GM19395 (cell line): ENCODE results near the gene GLDC.
"Not testable (repeated sequence)": the region's sequence is repeated elsewhere in the genome, so short reads cannot be mapped to it uniquely, and the experiment has no call there.

ENCODE experiments used
- ATAC-seq: cut with Tn5 transposase; IDR thresholded peaks from one replicate; pipeline ENCODE4 v1.9.1; 2021; ENCODE audit warnings: mild to moderate bottlenecking, moderate library complexity; ENCODE audit not compliant: unreplicated experiment

Gene GLDC

DNA sequence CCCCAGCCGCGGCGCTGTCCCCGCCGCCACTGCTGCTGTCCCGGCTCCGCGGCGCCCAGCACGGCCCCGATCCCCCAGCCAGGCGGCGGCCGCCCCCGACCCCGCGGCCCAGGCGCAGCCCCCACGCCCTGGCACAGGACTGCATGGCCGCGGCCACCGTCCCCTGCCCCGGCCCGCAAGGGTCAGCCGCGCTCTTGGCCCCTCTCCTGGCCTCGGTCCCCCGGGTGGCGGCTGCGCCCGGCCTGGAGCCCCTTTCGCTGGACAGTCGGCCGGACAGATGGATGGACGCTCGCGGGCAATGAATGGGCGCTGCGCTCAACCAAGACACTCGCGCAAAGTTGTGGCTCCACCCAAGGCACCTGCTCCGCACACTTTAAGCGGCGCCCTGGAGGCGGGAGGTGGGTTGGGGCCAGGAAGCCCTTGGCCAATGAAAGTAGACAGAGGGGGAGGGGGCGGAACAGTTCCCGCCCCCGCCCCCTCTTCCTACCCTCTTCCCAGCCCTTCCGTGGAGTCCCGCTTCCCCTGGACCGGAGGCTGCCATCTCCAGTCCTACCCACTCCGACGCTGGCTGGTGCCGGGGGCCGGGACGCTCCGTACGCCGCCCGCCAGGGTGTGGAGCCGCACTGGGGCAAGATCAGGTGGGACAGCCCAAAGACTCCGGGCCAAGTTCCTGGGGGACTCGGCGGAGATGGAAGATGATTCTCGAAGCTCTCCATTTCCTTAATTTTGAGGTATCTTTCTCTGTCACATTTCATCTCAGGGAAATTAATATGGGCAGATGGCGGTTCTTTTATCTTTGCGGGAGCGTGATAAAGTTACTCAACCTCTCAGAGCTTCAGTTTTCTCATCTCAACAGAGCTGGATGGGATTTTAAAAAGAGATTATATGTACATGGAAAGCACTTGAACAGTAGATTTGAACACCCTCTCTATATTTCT, at the start of gene GLDC:
GLDC (minus strand) TSS at position 375 of the 938 bp plus-strand sequence; CDS start at position 145, 230 bp downstream.
- ATAC-seq = peak; percentile 91

DNA sequence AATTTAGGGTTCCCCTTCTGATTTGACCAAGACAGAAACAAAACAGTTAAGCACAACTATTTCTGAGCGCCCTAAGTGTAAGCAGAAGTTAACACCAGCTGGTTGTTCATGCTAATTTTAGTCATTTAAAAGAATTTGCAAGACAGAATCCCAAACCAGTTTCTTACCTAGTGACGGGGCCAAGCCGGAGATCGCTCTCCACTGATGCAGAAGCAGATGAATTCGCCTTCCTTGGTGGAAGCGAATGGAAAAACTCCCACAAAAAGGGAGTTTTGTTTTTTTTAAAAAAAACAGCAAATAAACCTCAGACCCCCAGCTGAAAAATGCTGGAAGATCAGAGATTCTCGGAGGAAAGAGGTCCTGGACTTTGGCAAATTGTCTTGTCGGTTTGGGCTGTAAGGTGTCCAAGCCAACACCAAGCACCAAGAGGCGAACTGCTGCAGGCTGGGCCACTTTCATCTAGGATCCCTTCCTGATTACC, 47.4 kb upstream of the GLDC start:
- peak; percentile 37 for ATAC-seq

DNA sequence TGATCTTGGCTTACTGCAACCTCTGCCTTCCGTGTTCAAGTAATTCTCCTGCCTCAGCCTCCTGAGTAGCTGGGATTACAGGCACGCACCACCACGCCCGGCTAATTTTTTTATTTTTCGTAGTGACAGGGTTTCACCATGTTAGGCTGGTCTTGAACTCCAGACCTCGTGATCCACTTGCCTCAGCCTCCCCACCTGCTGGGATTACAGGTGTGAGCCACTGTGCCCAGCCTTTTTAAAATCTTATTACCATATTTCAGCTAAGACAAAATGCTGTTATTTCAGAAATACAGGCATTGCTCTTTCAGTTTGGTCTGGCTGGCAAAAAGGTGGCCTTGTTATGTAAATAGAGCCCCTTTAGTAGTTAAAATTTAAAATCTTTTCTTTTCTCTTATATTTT, 46.9 kb upstream of the GLDC start:
- peak; percentile 13 for ATAC-seq

DNA sequence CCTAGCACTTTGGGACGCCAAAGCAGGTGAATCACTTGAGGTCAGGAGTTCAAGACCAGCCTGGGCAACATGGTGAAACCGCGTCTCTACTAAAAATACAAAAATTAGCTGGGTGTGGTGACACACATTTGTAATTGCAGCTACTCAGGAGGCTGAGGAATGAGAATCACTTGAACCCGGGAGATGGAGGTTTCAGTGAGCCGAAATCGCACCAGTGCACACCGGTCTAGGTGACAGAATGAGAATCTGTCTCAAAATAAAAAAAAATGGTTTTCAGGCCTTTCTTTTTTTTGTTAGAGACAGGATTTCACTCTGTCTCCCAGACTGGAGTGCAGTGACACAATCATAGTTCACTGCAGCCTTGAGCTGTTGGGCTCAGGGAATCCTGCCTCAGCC, 45.1 kb upstream of the GLDC start:
- not testable (repeated sequence) for ATAC-seq

DNA sequence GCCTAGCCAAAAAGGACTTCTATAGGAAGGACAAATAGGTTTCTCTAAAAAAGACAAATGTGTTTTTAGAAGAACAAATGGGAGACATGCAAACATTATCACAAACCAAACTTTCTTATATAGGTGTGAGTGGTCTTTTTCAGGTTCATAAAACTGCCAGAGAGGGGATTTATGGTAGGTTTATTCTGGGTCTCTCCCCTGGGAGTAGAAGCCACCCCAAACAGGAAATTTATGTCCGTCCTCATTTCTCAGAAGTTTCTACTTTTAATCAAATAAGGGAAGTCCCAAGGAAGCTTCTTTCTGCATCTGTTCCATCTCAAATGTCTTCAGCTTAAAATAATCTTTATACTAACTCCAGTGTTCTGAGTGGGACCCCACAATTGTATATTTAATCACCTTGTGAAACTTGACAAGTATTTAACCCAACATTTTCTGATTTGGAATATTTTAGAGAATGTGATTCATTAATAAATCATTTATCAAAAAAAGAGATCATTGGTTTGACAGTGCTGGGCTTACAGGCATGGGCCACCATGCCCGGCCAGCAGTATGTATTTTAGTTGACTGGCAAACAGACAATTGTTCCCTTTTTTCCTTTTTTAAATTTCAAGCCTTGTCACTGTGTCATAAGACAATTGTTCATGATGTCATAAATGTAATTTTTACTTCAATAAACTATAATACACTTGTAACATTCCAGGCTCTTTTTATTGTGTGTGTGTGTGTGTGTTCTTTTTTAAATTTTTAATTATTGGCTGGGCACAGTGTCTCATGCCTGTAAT, 44.6 kb upstream of the GLDC start:
- no peak for ATAC-seq

DNA sequence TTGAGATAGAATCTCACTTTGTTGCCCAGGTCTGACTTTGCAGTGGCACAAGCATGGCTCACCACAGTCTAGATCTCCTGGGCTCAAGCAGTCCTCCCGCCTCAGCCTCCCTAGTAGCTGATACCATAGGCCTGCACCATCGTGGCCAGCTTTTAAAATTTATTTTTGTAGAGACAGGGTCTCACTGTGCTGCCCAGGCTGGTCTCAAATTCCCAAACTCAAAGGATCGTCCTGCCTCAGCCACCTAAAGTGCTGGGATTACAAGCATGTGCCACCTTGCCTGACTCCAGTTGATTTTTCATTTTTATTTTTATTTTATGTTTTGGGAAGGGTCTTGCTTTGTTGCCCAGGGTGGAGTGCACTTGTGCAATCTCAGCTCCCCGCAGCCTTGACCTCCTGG, 41.7 kb upstream of the GLDC start:
- ATAC-seq = no peak

DNA sequence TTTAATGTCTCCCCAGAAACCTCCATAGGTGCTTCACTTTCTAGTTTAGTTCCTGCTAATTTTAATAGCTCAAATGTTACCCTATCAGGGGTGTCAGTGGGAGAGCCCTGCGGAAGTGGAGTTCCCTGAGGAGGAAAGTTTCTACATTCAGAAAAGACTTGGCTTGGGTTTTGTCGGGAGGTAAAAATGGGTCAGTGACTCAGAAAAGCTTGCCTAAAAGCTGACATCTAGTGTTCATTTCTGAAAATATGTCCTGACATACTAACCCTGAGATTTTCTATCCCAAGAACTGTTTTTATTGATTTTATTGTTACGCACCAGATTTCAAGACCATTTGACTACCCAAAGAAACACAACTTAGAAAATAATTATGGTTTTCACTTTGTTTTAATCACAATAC, 40.9 kb upstream of the GLDC start:
- no peak for ATAC-seq

DNA sequence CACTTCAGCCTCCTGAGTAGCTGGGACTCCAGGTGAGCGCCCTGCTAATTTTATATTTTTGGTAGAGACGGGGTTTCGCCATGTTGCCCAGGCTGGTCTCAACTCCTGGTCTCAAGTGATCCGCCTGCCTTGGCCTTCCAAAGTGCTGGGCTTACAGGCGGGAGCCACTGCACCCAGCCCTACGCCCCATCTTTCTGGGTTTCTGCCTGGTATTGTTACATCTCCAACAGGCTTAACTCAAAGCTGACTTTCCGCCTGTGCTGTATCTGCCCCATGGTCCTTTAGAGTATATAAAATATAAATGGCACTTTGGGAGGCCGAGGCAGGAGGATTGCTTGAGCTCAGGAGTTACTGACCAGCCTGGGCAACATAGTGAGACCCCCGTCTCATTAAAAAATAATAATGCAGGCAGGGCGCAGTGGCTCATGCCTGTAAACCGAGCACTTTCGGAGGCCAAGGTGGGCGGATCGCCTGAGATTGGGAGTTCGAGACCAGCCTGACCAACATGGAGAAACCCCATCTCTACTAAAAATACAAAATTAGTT, 36.5 kb upstream of the GLDC start:
- ATAC-seq = no peak

DNA sequence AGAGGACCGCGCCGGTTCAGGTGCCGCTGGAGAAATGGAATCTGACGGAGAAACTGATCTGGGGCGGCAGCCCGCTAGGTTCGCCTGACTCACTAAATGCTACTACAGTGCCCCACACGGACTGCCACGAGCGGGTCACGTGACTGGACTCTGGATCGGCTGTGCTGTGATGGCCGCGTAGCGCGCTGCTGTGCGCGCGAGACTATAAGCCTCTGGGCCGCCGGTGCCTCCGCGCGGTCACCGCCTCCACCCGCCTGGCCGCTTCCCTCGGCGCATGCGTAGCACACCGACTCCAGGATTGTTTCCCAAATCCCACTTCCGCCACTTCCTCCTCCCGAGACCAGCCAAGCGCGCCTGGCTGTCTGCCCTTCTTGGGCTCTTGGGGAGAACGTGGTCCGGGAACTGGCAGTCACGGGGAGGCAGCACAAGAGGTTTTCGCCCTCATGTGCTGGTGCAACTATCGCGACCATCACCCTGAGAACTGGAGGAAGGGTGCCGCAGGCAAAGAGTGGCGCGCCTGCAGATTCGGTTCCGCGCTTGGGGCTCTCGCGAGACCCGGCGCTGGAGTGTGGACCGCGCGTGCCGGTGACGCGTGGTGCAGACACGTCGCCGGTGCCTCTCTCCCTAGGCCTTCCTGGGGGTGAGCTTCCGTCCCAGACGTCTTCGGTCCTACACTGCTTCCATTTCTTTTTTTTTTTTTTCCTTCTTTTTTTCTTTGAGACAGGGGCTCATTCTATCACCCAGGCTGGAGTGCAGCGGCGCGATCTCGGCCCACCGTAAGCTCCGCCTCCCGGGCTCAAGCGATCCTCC, 35.8 kb upstream of the GLDC start:
- ATAC-seq = peak; percentile 73

DNA sequence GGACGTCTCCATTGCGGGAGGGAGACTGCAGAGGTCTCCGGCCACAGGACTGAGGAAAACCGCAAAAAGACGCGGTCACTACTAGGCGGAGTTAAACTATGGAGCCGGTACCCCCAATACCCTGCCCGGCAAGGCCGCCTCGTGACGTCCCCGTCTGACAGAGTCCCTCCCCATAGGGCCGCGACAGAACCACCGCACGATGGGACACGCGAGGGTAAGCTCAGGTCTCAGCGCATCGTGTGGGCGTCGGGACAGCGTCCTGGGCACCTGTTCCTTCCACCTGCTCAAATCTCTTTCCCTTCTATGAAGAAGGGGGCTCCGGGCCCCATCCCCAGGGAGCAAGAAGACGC, 35.2 kb upstream of the GLDC start:
- ATAC-seq = peak; percentile 22

DNA sequence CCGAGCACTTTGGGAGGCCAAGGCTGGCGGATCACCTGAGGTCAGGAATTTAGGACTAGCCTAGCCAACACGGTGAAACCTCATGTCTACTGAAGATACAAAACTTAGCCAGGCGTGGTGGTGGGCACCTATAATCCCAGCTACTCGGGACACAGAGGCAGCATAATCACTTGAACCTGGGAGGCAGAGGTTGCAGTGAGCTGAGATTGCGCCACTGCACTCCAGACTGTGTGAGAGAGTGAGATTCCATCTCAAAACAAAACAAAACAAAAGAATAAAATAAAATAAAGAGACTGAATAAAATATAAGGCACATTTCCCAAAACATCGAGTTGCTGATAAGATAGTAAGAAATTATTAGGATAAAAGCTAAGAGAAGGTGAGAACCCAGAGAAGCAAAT, 32.3 kb upstream of the GLDC start:
- ATAC-seq = no peak

DNA sequence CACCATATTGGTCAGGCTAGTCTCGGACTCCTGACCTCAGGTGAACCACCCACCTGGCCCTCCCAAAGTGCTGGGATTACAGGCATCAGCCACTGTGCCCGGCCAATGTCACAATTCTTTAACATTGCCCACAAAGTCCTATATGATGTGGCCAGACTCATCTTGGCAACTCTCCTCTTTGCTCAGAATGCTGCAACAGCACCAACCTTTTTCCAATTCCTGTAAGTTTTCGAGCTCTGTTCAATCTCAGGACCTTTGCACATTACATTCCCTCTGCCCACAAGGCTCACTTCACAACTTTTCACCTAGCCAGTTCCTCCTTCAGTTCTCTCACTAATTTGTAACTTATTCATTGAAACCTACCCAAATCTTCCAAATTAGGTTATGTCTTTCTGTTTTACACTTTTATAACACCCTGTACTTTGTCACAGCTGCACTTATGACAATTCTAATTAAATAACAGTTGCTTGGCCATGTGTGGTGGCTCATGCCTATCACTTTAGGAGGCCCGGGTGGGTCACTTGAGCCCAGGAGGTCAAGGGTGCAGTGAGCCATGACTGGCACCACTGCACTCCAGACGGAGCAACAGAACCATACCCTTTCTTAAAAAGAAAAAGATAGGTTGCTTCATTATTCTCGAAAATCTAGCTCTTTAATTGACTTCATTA, 30.9 kb upstream of the GLDC start:
- ATAC-seq = no peak

DNA sequence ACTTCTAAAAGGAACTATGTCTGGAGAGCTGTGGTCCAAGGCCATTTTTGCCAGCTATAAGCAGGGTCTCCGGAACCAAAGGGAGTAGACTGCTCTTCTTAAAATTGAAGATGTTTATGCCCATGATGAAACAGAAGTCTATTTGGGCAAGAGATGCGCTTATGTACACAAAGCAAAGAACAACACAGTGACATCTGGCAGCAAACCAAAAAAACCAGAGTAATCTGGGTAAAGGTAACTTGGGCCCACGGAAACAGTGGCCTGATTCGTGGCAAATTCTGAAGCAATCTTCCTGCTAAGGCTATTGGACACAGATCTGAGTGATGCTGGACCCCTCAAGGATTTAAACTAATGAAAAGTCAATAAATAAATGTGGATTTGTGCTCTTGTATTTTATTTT, 29.7 kb upstream of the GLDC start:
- no peak for ATAC-seq

DNA sequence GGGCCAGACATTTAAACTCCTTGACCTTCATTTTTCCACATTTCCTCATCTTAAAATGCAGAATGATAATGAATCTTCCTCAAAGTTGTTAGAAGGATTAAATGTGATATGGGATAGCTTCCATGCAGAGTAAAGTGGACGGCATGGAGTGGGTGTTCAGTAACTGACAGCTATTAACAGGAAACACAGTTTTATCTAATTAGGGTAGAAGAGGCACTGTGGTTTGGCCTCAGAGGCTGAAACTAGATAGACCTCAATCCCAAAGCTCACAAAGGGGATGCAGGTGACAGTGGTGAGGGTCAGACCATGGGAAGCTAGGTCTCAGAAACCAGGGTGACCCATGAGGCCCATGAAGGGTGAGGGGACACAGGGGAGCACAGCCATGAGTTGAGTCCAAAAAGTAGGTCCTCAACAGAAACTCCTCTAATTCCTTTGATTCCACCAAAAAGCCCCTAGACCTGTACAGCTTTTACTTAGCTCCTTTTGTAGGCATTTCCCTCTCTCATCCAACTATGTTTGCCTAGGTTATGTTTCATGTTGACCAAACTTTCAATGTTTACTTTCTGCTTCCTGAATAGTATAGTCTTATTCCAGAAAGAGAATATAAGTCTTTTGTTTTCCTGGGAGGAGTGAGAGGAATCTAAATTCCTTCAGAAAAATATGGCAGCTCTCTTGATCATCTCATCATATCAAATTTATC, 27.9 kb upstream of the GLDC start:
- ATAC-seq = no peak

DNA sequence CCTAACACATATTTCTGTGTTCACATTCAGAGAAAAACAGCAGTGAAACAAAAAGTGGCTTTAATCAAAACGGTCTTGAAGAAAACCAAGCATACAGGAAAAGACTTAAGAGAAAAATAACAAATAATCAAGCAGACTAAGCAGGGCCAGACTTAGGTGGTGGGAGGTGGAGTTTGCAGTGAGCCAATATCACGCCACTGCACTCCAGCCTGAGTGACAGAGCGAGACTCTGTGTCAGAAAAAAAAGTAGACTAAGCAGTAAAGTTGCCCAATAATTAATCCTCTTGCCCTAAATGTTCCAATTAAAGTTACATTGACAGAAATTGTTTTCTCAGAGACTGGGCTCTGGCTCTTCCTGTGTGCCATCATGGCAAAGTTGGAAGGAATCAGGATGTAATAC, 26.6 kb upstream of the GLDC start:
- ATAC-seq = no peak

DNA sequence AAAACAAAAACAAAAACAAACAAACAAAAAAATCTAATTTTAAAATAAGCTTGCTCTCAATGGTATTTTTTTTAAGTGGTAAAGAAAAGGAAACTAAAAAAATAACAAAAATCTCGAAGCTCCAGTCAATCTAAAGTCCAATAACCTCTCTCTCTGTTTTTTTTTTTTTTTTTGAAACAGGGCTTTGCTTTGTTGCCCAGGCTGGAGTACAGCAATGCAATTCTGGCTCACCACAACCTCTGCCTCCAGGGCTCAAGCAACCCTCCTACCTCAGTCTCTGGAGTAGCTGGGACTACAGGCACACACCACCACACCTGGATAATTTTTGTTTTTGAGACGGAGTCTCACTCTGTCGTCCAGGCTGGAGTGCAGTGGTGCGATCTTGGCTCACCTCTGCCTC, 25.9 kb upstream of the GLDC start:
- no peak for ATAC-seq

DNA sequence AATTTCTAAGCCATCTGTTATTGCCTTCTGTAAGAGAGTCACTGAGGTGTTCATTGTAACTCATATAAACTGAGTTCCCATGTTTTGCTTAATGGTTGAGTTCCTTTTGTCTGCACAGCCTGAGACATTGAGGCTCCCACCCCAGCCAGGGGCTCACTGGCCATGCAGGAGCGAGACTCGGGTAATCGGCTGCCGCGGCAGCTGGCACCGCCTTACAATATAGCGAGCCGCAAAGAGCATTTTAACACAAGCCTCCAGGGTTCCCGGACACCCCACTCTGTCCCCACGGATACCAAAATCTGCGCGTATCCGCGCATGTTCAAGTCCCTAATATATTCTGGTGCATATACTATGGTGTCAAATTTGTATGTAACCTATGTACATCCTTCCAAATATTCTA, 24.4 kb upstream of the GLDC start:
- ATAC-seq = no peak

DNA sequence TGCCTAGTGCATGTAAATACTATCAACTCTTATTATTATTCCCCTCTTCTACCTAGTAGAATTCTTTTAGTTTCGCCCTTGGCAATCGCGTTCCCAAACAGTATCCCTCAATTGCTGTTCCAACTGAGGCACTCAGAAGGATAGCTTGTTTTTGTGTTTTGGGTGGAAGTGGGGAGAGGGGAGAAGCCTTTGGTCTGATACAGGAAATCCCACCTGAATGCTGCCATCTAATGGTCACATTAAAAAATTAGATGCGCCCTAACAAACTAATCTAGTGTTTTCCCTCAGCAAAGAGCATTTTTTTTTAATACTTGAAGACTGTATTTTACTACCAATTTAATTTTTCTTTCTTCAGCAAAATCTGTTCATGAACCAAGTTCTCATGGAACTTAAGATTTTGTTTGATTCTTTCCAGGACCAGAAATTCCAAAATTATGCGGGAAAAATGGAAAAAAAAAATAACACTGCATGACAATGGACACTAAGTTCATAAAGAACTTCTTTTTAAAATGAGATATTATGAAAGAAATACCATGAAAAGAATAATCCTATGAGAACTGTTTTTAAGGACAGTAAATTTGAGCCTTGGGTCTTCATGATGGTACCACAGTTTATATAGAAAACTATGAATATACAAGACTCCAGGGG, 22.2 kb upstream of the GLDC start:
- ATAC-seq = no peak

DNA sequence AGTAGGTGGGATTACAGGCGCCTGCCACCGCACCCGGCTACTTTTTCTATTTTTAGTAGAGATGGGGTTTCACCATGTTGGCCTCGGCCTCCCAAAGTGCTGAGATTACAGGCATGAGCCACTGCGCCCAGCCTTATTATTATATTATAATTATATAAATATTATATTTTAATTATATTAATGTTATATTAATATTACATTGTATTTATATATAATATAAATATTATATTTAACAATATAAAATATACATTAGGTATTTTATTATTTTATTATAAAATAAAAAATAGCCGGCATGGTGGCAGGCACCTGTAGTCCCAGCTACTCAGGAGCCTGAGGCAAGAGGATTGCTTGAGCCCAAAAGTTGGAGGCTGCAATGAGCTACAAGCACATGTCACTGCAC, 21.6 kb upstream of the GLDC start:
- no peak for ATAC-seq
